ENCODE results near the gene GALNT10.

DNA sequence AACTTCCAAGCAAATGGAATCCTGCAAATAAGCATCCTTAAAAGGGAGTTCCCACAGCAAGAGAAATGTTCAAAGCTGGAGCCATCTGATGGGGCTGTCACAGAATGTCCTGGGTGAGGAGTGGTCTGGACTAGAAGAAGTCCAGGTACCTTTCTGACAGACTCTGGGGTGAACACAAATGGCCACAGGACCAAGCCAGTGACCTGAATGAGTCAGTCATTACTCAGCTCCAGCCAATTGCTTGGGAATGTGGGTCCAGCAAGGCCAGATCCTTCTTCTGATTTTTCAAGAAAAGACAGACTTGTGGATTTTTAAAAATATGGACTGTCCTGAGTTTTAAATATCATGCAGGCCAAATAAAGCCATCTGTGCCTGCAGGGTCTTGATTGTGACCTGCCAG is 30.1 kb downstream of the GALNT10 start:
- no peak for TF ChIP-seq YY1 (IDR thresholded peaks at IDR 0.05; ENCODE audit: insufficient read depth, insufficient read length)
- no peak for TF ChIP-seq SUZ12 (IDR thresholded peaks at IDR 0.05; ENCODE audit: extremely low read depth, insufficient read depth, insufficient read length)
- no peak for TF ChIP-seq ZNF274 (IDR thresholded peaks at IDR 0.05; ENCODE audit: low read depth, low read length)

All from NT2/D1 (cell line).